Stimulated activated naive B cell treated with anti-CD40 and anti-IgM and Interleukin-4, amounts not matched to agents 10 μg/mL and 1 μg/mL and 100 μg/mL, for 72 hours (primary cell): Measurements from ENCODE around the gene KRTAP4-16.
A peak's percentile ranks its signal among the peaks of the same experiment; 100 is the strongest.
"Not testable (repeated sequence)": the region's sequence is repeated elsewhere in the genome, so short reads cannot be mapped to it uniquely, and the experiment has no call there.

ENCODE experiments used
- ATAC-seq, 2 donors: fragments of 150-1000 bp; cut with Tn5 transposase; replicated peaks; 2 replicates each; pipeline ENCODE4 v1.10.0; 2021; ENCODE audit warnings: moderate library complexity in 1 of 2
- DNase-seq: peaks from one replicate; pipeline ENCODE4 v3.0.0; 2021
- H3K27ac Mint-ChIP-seq: one replicate; pipeline ENCODE4 v1.8.0; 2022; ENCODE audit warnings: mild to moderate bottlenecking, mixed read lengths
- H3K27me3 Mint-ChIP-seq, 2 donors: one replicate each; pipeline ENCODE4 v1.8.0; 2022; ENCODE audit warnings: mixed read lengths in 2 of 2
- H3K36me3 Mint-ChIP-seq, 2 donors: one replicate each; pipeline ENCODE4 v1.8.0; 2022; ENCODE audit warnings: mixed read lengths in 2 of 2, mild to moderate bottlenecking in 1 of 2
- H3K4me1 Mint-ChIP-seq, 2 donors: one replicate each; pipeline ENCODE4 v1.8.0; 2022; ENCODE audit warnings: mixed read lengths in 2 of 2, mild to moderate bottlenecking in 1 of 2
- H3K4me3 Mint-ChIP-seq, 2 donors: one replicate each; pipeline ENCODE4 v1.8.0; 2022; ENCODE audit warnings: mild to moderate bottlenecking in 2 of 2, mixed read lengths in 2 of 2, moderate library complexity in 1 of 2
- H3K9me3 Mint-ChIP-seq, 2 donors: one replicate each; pipeline ENCODE4 v1.8.0; 2022; ENCODE audit warnings: mixed read lengths in 2 of 2, mild to moderate bottlenecking in 1 of 2

Gene KRTAP4-16

GRCh38 chr17:41105347-41105746, 3.3 kb upstream of the KRTAP4-16 start, which contains the start of gene KRTAP4-9:
TSS of gene KRTAP4-9 (plus strand) at chr17:41105389. CDS start at chr17:41105389, 0 bp downstream.
- not testable (repeated sequence) for DNase-seq, H3K36me3 Mint-ChIP-seq, H3K27ac Mint-ChIP-seq, ATAC-seq, H3K4me3 Mint-ChIP-seq, H3K9me3 Mint-ChIP-seq, H3K27me3 Mint-ChIP-seq
- H3K4me1 Mint-ChIP-seq, result peaks cover 38 to 39% of the 10 kb centered on the region in 2 donors

- H3K4me1 Mint-ChIP-seq, result peaks cover 38 to 39% of the 10 kb centered on the region in 2 donors
- ATAC-seq, H3K27ac Mint-ChIP-seq, H3K9me3 Mint-ChIP-seq, H3K4me3 Mint-ChIP-seq, H3K27me3 Mint-ChIP-seq, H3K36me3 Mint-ChIP-seq, DNase-seq: not testable (repeated sequence)
Observed at GRCh38 chr17:41104386-41105038, 2.5 kb upstream of the KRTAP4-16 start.

GRCh38 chr17:41103896-41104295, 1.9 kb upstream of the KRTAP4-16 start:
- H3K4me1 Mint-ChIP-seq, result peaks cover 36% of the 10 kb centered on the region in 2 donors
- H3K27ac Mint-ChIP-seq, result no peak overlapping the region
- no peak overlapping the region for H3K4me3 Mint-ChIP-seq
- DNase-seq (no peak), ATAC-seq (no peak)
- H3K36me3 Mint-ChIP-seq, result no peaks in the 10 kb centered on the region
- peaks cover 0 to 5% of the 10 kb centered on the region in 2 donors for H3K27me3 Mint-ChIP-seq
- no peaks in the 10 kb centered on the region for H3K9me3 Mint-ChIP-seq

GRCh38 chr17:41099682-41100480, 2.1 kb downstream of the KRTAP4-16 start:
- H3K27ac Mint-ChIP-seq, H3K27me3 Mint-ChIP-seq, DNase-seq, H3K36me3 Mint-ChIP-seq, H3K9me3 Mint-ChIP-seq: not testable (repeated sequence)
- Mint-ChIP-seq H3K4me1 (peaks cover 20 to 21% of the 10 kb centered on the region in 2 donors), H3K4me3 (peak overlapping the region in 1 of 2 donors; percentile 11)
- ATAC-seq, result peak in 1 of 2 donors; percentile 53

GRCh38 chr17:41098481-41098880, 3.5 kb downstream of the KRTAP4-16 start:
- no peaks in the 10 kb centered on the region for H3K9me3 Mint-ChIP-seq
- H3K4me3 Mint-ChIP-seq, result no peak overlapping the region
- peaks cover 18 to 21% of the 10 kb centered on the region in 2 donors for H3K4me1 Mint-ChIP-seq
- ATAC-seq, result no peak
- DNase-seq, result no peak
- H3K27ac Mint-ChIP-seq, result no peak overlapping the region
- peaks cover 6 to 10% of the 10 kb centered on the region in 2 donors for H3K27me3 Mint-ChIP-seq
- H3K36me3 Mint-ChIP-seq, result peaks cover 0 to 4% of the 10 kb centered on the region in 2 donors

- Mint-ChIP-seq H3K4me1 (peaks cover 18 to 21% of the 10 kb centered on the region in 2 donors), H3K27me3 (peaks cover 6 to 10% of the 10 kb centered on the region in 2 donors), H3K9me3 (peaks cover 0 to under 1% of the 10 kb centered on the region in 2 donors), H3K36me3 (peaks cover 0 to 4% of the 10 kb centered on the region in 2 donors), H3K4me3 (no peak within 1 kb of the TSS), H3K27ac (no peak within 1 kb of the TSS)
- no peak for ATAC-seq
- no peak for DNase-seq
Observed at GRCh38 chr17:41098042-41098441, 4.0 kb downstream of the KRTAP4-16 start, which contains the start of gene KRTAP4-8. TSS of gene KRTAP4-8 (minus strand) at chr17:41098142. CDS start at chr17:41098084, 58 bp downstream.

GRCh38 chr17:41096055-41096454, 6.0 kb downstream of the KRTAP4-16 start:
- no peak for DNase-seq
- Mint-ChIP-seq H3K27ac (no peak overlapping the region), H3K36me3 (peaks cover 0 to 4% of the 10 kb centered on the region in 2 donors), H3K9me3 (peaks cover 0 to 2% of the 10 kb centered on the region in 2 donors), H3K4me1 (peaks cover 9 to 11% of the 10 kb centered on the region in 2 donors), H3K4me3 (no peak overlapping the region), H3K27me3 (peaks cover 6 to 10% of the 10 kb centered on the region in 2 donors)
- ATAC-seq, result no peak

- H3K4me1 Mint-ChIP-seq, DNase-seq, H3K36me3 Mint-ChIP-seq, H3K9me3 Mint-ChIP-seq, H3K27me3 Mint-ChIP-seq, H3K27ac Mint-ChIP-seq, H3K4me3 Mint-ChIP-seq: not testable (repeated sequence)
- peak; percentile 68 to 82 for ATAC-seq
Observed at GRCh38 chr17:41088760-41089352, 13.2 kb downstream of the KRTAP4-16 start.

GRCh38 chr17:41084100-41084856, 17.7 kb downstream of the KRTAP4-16 start, which contains the start of gene KRTAP4-7:
TSS of gene KRTAP4-7 (plus strand) at chr17:41084150. CDS start at chr17:41084207, 57 bp downstream.
- H3K27ac Mint-ChIP-seq, ATAC-seq, H3K4me1 Mint-ChIP-seq, H3K4me3 Mint-ChIP-seq, H3K36me3 Mint-ChIP-seq, H3K9me3 Mint-ChIP-seq, DNase-seq: not testable (repeated sequence)
- H3K27me3 Mint-ChIP-seq, result peaks cover 9 to 16% of the 10 kb centered on the region in 2 donors

GRCh38 chr17:41083427-41083826, 18.6 kb downstream of the KRTAP4-16 start:
- not testable (repeated sequence) for H3K9me3 Mint-ChIP-seq, ATAC-seq, H3K4me3 Mint-ChIP-seq, H3K27ac Mint-ChIP-seq, H3K4me1 Mint-ChIP-seq, DNase-seq, H3K36me3 Mint-ChIP-seq
- H3K27me3 Mint-ChIP-seq, result peaks cover 9 to 16% of the 10 kb centered on the region in 2 donors

- Mint-ChIP-seq H3K4me1 (no peaks in the 10 kb centered on the region), H3K9me3 (no peaks in the 10 kb centered on the region), H3K27ac (no peak overlapping the region), H3K36me3 (no peaks in the 10 kb centered on the region), H3K4me3 (no peak overlapping the region), H3K27me3 (peaks cover 9 to 16% of the 10 kb centered on the region in 2 donors)
- ATAC-seq (no peak), DNase-seq (no peak)
Observed at GRCh38 chr17:41082626-41083025, 19.4 kb downstream of the KRTAP4-16 start.

GRCh38 chr17:41076788-41077187, 25.2 kb downstream of the KRTAP4-16 start:
- Mint-ChIP-seq H3K4me3 (no peak overlapping the region), H3K9me3 (peaks cover 0 to 5% of the 10 kb centered on the region in 2 donors), H3K4me1 (peaks cover 0 to 5% of the 10 kb centered on the region in 2 donors), H3K27me3 (peaks cover 16 to 28% of the 10 kb centered on the region in 2 donors), H3K27ac (no peak overlapping the region), H3K36me3 (no peaks in the 10 kb centered on the region)
- ATAC-seq, result no peak
- DNase-seq, result no peak

GRCh38 chr17:41073676-41074075, 28.3 kb downstream of the KRTAP4-16 start:
- peaks cover 11 to 19% of the 10 kb centered on the region in 2 donors for H3K27me3 Mint-ChIP-seq
- H3K27ac Mint-ChIP-seq, result no peak overlapping the region
- ATAC-seq, result no peak
- H3K4me3 Mint-ChIP-seq, result no peak overlapping the region
- H3K4me1 Mint-ChIP-seq, result peaks cover 0 to 7% of the 10 kb centered on the region in 2 donors
- H3K9me3 Mint-ChIP-seq, result peaks cover 0 to 5% of the 10 kb centered on the region in 2 donors
- DNase-seq, result no peak
- no peaks in the 10 kb centered on the region for H3K36me3 Mint-ChIP-seq
